Measurements from ENCODE around the gene LRBA.

DNA sequence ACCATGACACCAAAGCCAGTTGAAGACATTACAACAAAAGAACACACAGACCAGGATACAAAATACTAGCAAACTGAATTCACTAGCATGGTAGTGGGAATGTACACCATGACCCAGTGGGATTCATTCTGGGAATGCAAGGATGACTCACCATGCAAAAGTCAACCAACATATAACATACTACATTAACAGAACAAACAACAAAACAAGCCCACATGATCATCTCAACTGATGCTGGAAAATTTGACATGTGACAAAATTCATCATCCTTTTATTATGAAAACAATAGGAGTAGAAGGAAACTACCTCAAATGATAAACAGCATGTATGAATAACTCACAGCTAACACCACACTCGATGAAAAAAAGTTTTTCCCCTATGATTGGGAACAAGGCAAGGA lies 746.6 kb downstream of the LRBA start:
- TF ChIP-seq CEBPB (IDR thresholded peaks at IDR 0.05; ENCODE audit: low read depth, low read length) (no peak), CTCF (conservative IDR thresholded peaks at IDR 0.05; ENCODE audit: low read depth, low read length) (no peak), POLR2A (IDR thresholded peaks at IDR 0.05; ENCODE audit: low read depth, low read length) (no peak), BHLHE40 (IDR thresholded peaks at IDR 0.05; ENCODE audit: low read depth, low read length) (no peak), MXI1 (IDR thresholded peaks at IDR 0.05; ENCODE audit: borderline replicate concordance, low read depth, low read length) (no peak), RFX5 (IDR thresholded peaks at IDR 0.05; ENCODE audit: low read depth, low read length) (no peak), RCOR1 (IDR thresholded peaks at IDR 0.05; ENCODE audit: insufficient replicate concordance, low read length) (no peak), RAD21 (IDR thresholded peaks at IDR 0.05; ENCODE audit: low read length) (no peak)
- TF ChIP-seq, protein P1, sequence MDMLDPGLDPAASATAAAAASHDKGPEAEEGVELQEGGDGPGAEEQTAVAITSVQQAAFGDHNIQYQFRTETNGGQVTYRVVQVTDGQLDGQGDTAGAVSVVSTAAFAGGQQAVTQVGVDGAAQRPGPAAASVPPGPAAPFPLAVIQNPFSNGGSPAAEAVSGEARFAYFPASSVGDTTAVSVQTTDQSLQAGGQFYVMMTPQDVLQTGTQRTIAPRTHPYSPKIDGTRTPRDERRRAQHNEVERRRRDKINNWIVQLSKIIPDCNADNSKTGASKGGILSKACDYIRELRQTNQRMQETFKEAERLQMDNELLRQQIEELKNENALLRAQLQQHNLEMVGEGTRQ (IDR thresholded peaks at IDR 0.05; ENCODE audit: low read depth, low read length): no peak
